HepG2 (cell line): ENCODE measurements around the gene C1QBP. TPM values are rescaled to one million over a fixed set of nuclear protein-coding genes. Genes with fewer than 3 reads are reported as not detected.

Source experiments
- ATAC-seq: fragments of 200-7000 bp; cut with Tn5 transposase; 3 replicates; pipeline ENCODE4 v1.9.1; 2020; ENCODE audit warnings: mild to moderate bottlenecking, moderate library complexity
- BruUV-seq: library from RNA; stranded (reverse); fragments of 400-500 nt; replicated peaks from 2 replicates; lab custom pipeline; 2021; lab: Mats Ljungman, UMichigan
- CTCF ChIA-PET: fragments of 300-600 bp; formaldehyde crosslinking; extraction: SDS; loops from one replicate; lab custom pipeline; 2021; ENCODE audit warnings: low total read pairs, inconsistent platforms, low intra/inter-chr PET ratio; lab: Yijun Ruan, JAX
- POLR2A ChIA-PET: fragments of 350-600 bp; sonication (Branson Sonifier 250); formaldehyde crosslinking; loops from one replicate; lab custom pipeline; 2020; ENCODE audit warnings: antibody characterized with exemption, inconsistent platforms; lab: Yijun Ruan, JAX
- DNase-seq: peaks from one replicate; pipeline ENCODE4 v3.0.0-alpha.2; 2015; ENCODE audit warnings: low spot score
- FAIRE-seq: peaks from 3 replicates; lab custom pipeline; 2011; peaks lifted over from hg19 to GRCh38; lab: Jason Lieb, UNC
- H2AFZ ChIP-seq: one replicate; pipeline ENCODE4 v1.6.1; 2011; ENCODE audit warnings: low read length, inconsistent platforms
- H3K27ac ChIP-seq: fragments of 300-600 bp; 3 replicates; pipeline ENCODE4 v1.8.0; 2011; ENCODE audit warnings: mixed run types, mild to moderate bottlenecking, mixed read lengths, low read length, inconsistent platforms; ENCODE audit not compliant: insufficient read depth; ENCODE audit errors: extremely low read length
- H3K27me3 ChIP-seq, 2 experiments: fragments of 200-600 bp in 1 of 2; 2 replicates in 1 of 2; 3 replicates in 1 of 2; pipeline versions ENCODE4 v1.6.0 to v1.8.0; 2011; ENCODE audit warnings: low read length in 2 of 2, mild to moderate bottlenecking in 2 of 2, moderate library complexity in 2 of 2, inconsistent platforms in 1 of 2; ENCODE audit not compliant: insufficient read depth in 2 of 2, control insufficient read depth in 1 of 2
- H3K36me3 ChIP-seq, 2 experiments: fragments of 200-600 bp in 1 of 2; replicated peaks in 1 of 2; 2 replicates in 1 of 2; 3 replicates in 1 of 2; pipeline versions ENCODE4 v1.5.1 to v1.8.0; 2011; ENCODE audit warnings: low read length in 2 of 2, inconsistent platforms in 1 of 2; ENCODE audit not compliant: insufficient read depth in 2 of 2, control insufficient read depth in 1 of 2
- H3K4me1 ChIP-seq: 2 replicates; pipeline ENCODE4 v1.5.1; 2012; ENCODE audit warnings: low read length, inconsistent platforms; ENCODE audit not compliant: insufficient read depth
- H3K4me2 ChIP-seq: 2 replicates; pipeline ENCODE4 v1.6.0; 2011; ENCODE audit warnings: low read depth, low read length, inconsistent platforms
- H3K4me3 ChIP-seq, 3 experiments: fragments of 200-600 bp in 1 of 3; sonication (generic), shearing (Covaris generic) in 1 of 3; replicated peaks in 1 of 3; 2 replicates each; pipeline ENCODE4 v1.5.1; 2011 to 2016; ENCODE audit warnings: low read length in 3 of 3, inconsistent platforms in 2 of 3, low read depth in 2 of 3, mild to moderate bottlenecking in 2 of 3, control low read depth in 1 of 3, mixed read lengths in 1 of 3; ENCODE audit not compliant: insufficient read depth in 1 of 3
- H3K79me2 ChIP-seq: one replicate; pipeline ENCODE4 v1.6.1; 2011; ENCODE audit warnings: low read length, inconsistent platforms; ENCODE audit not compliant: insufficient read depth
- H3K9ac ChIP-seq: 2 replicates; pipeline ENCODE4 v1.6.0; 2011; ENCODE audit warnings: mild to moderate bottlenecking, low read depth, low read length, inconsistent platforms; ENCODE audit not compliant: insufficient read depth
- H3K9me3 ChIP-seq: 2 replicates; pipeline ENCODE4 v1.5.1; 2012; ENCODE audit warnings: mild to moderate bottlenecking, low read length
- H4K20me1 ChIP-seq: 2 replicates; pipeline ENCODE4 v1.6.0; 2011; ENCODE audit warnings: inconsistent platforms, mild to moderate bottlenecking, low read length, moderate library complexity; ENCODE audit not compliant: insufficient read depth
- HES4 ChIP-seq: sonication (generic); formaldehyde crosslinking; IDR thresholded peaks from 2 replicates; pipeline ENCODE4 v1.9.0; 2021; ENCODE audit warnings: mild to moderate bottlenecking, missing genetic modification reagents, borderline replicate concordance
- MXD3 ChIP-seq: IDR thresholded peaks from 2 replicates; pipeline ENCODE4 v1.6.1; 2016; ENCODE audit warnings: mild to moderate bottlenecking, missing biosample characterization, missing genetic modification reagents
- NCOA2 ChIP-seq: sonication (generic); formaldehyde crosslinking; IDR thresholded peaks from 2 replicates; pipeline ENCODE4 v1.8.0; 2022; ENCODE audit warnings: inconsistent platforms
- ZNF639 ChIP-seq: conservative IDR thresholded peaks from 2 replicates; pipeline ENCODE4 v1.6.1; 2018; ENCODE audit warnings: missing genetic modification reagents
- ZSCAN25 ChIP-seq: sonication (generic); formaldehyde crosslinking; IDR thresholded peaks from 2 replicates; pipeline ENCODE4 v1.8.0; 2022; ENCODE audit warnings: mild to moderate bottlenecking, missing genetic modification reagents
- ZUFSP ChIP-seq: sonication (generic); formaldehyde crosslinking; IDR thresholded peaks from 2 replicates; pipeline ENCODE4 v1.9.0; 2021; ENCODE audit warnings: missing genetic modification reagents, mild to moderate bottlenecking, borderline replicate concordance
- WGBS: methylation state at CpG from one replicate; pipeline ENCODE4 v1.1.6; 2017; ENCODE audit warnings: low lambda C conversion rate; 5-methylcytosine and 5-hydroxymethylcytosine counted together
- in situ Hi-C: cut with HindIII; loops from 2 replicates; pipeline ENCODE4 v1.10.0; 2017; ENCODE audit warnings: low pct_unique_long_range_greater_than_20kb; ENCODE audit not compliant: extremely low pct_ligation_motif_present
- intact Hi-C: fragments of 100-400 bp; cut with micrococcal nuclease; formaldehyde crosslinking; loops from one replicate; pipeline ENCODE4 v1.10.0; 2022; ENCODE audit not compliant: unreplicated experiment
- polyA plus RNA-seq, 8 experiments: library from polyadenylated mRNA; depleted of rRNA in 3 of 8; stranded (reverse) in 7 of 8; unstranded in 1 of 8; fragments of >200 nt; fragmentation: Illumina TruSeq in 4 of 8; extraction: Trizol in 4 of 8; gene quantifications; 2 replicates each; pipeline versions ENCODE4 v1.2.1 to v1.2.3, GENCODE V29; 2011 to 2016; ENCODE audit warnings: low read depth in 4 of 8, missing spikeins in 1 of 8, mixed read lengths in 1 of 8; ENCODE audit not compliant: insufficient read depth in 1 of 8
- total RNA-seq, 5 experiments: library from RNA; depleted of rRNA; stranded (reverse); fragments of >200 nt; fragmentation: Illumina TruSeq; extraction: Trizol; gene quantifications; 2 replicates each; pipeline ENCODE4 v1.2.3, GENCODE V29; 2016; ENCODE audit warnings: low read depth in 1 of 5
- TF ChIP-seq, protein P1 (sequence below), 2 experiments: IDR thresholded peaks; 2 replicates each; pipeline ENCODE4 v1.6.1; 2011 to 2012; ENCODE audit warnings: low read length in 2 of 2, borderline replicate concordance in 1 of 2, low read depth in 1 of 2, mild to moderate bottlenecking in 1 of 2, moderate library complexity in 1 of 2

C1QBP gene
- total and polyA plus RNA-seq, 2 of the 13 experiments (the other 11 are each of a cell fraction or from before 2014, with no cell fraction given) = 219 to 680 TPM

DNA sequence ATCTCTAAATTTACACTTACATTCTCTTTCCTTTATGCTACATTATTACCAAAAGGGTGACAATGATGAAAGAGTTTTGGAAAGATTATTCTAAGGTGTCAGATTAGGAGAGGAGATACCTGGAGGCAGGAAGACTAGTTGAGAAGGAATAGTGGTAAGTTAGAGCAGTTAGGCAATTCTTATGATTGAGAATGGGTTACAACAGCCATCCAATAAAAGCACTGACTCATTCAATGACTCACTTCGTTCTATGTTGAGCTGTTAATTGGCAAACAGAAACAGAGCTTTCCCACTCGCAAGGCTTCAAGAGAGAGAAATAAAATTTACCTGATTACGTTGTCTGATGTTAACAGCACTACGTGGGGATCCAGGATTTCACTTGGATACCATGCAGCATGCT is 25.3 kb downstream of the C1QBP start:
- Histone ChIP-seq H3K9ac (no peak overlapping the region), H2AFZ (no peak overlapping the region), H3K4me1 (peaks cover 40% of the 10 kb centered on the region), H3K4me3 (no peak overlapping the region), H3K27ac (no peak overlapping the region), H4K20me1 (no peaks in the 10 kb centered on the region), H3K9me3 (no peaks in the 10 kb centered on the region), H3K79me2 (peaks cover 38% of the 10 kb centered on the region)
- ChIA-PET POLR2A (no interaction called here), CTCF (no interaction called here)
- BruUV-seq = no TSS peak
- no peak for DNase-seq
- in situ Hi-C loops (no loop called here), intact Hi-C loops (no loop called here)
- ATAC-seq = no peak
- FAIRE-seq = no peak
- TF ChIP-seq, protein P1, sequence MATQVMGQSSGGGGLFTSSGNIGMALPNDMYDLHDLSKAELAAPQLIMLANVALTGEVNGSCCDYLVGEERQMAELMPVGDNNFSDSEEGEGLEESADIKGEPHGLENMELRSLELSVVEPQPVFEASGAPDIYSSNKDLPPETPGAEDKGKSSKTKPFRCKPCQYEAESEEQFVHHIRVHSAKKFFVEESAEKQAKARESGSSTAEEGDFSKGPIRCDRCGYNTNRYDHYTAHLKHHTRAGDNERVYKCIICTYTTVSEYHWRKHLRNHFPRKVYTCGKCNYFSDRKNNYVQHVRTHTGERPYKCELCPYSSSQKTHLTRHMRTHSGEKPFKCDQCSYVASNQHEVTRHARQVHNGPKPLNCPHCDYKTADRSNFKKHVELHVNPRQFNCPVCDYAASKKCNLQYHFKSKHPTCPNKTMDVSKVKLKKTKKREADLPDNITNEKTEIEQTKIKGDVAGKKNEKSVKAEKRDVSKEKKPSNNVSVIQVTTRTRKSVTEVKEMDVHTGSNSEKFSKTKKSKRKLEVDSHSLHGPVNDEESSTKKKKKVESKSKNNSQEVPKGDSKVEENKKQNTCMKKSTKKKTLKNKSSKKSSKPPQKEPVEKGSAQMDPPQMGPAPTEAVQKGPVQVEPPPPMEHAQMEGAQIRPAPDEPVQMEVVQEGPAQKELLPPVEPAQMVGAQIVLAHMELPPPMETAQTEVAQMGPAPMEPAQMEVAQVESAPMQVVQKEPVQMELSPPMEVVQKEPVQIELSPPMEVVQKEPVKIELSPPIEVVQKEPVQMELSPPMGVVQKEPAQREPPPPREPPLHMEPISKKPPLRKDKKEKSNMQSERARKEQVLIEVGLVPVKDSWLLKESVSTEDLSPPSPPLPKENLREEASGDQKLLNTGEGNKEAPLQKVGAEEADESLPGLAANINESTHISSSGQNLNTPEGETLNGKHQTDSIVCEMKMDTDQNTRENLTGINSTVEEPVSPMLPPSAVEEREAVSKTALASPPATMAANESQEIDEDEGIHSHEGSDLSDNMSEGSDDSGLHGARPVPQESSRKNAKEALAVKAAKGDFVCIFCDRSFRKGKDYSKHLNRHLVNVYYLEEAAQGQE (IDR thresholded peaks at IDR 0.05; ENCODE audit: borderline replicate concordance in 1 of 2, low read depth in 1 of 2, low read length in 2 of 2) = no peak
- TF ChIP-seq ZUFSP (CRISPR knock-in tag) (no peak), HES4 (CRISPR knock-in tag) (no peak), MXD3 (no peak), ZNF639 (CRISPR knock-in tag) (no peak), ZSCAN25 (CRISPR knock-in tag) (no peak), NCOA2 (no peak)
- TF ChIP-seq, all 625 proteins: peak for 0
- no peaks in the 10 kb centered on the region for H3K27me3 ChIP-seq
- WGBS = 95% methylated on average over 4 of the region's 4 CpGs
- no peak overlapping the region for H3K4me2 ChIP-seq
- peaks cover 16 to 63% of the 10 kb centered on the region in 2 experiments for H3K36me3 ChIP-seq
